GM19463 (cell line): ENCODE results near the gene TRAPPC1.

Experiments
- ATAC-seq: cut with Tn5 transposase; IDR thresholded peaks from one replicate; pipeline ENCODE4 v1.9.1; 2021; ENCODE audit warnings: mild to moderate bottlenecking, moderate library complexity; ENCODE audit not compliant: unreplicated experiment

Gene TRAPPC1

GRCh38 chr17:7881276-7882054, 50.3 kb downstream of the TRAPPC1 start:
- no peak for ATAC-seq
